ENCODE results near the gene ABCD1.

ABCD1 gene

GRCh38 chrX:153784325-153784967 lies 59.8 kb downstream of the ABCD1 start:
- DNase-seq (ENCODE audit: low spot score) = no peak
- FAIRE-seq = no peak

GRCh38 chrX:153786669-153787068 lies 62.0 kb downstream of the ABCD1 start:
- FAIRE-seq (no peak), DNase-seq (ENCODE audit: low spot score) (no peak)

DNA sequence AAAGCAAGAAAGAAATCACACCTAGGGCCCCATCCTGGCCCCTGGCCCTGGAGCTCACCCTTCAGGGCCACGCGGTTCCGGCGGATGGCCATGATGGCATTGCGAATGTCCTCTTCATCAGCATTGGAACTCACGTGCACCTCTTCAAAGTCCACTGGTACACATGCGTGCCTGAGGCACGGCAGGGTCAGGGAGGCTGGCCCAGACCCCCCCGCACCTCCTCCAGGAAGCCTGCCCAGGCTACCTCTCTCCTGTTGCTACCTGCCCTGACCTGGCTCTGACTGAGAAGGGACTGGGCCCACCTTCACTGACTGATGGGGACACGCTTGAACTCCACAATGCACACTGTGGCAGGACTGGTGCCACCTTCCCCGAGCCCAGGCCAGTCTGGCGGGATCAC lies 65.0 kb downstream of the ABCD1 start:
- DNase-seq (ENCODE audit: low spot score) (no peak), FAIRE-seq (no peak)

GRCh38 chrX:153791104-153791852 lies 66.6 kb downstream of the ABCD1 start:
- FAIRE-seq = no peak
- no peak for DNase-seq (ENCODE audit: low spot score)

GRCh38 chrX:153792368-153792767 lies 67.7 kb downstream of the ABCD1 start:
- FAIRE-seq (no peak), DNase-seq (ENCODE audit: low spot score) (no peak)

GRCh38 chrX:153793291-153793690 lies 68.6 kb downstream of the ABCD1 start:
- no peak for DNase-seq (ENCODE audit: low spot score)
- no peak for FAIRE-seq

All from RCC 7860 (cell line).